Glomerular visceral epithelial cell (primary cell): ENCODE measurements around the gene GNPTAB.
"Not testable (repeated sequence)": the region's sequence is repeated elsewhere in the genome, so short reads cannot be mapped to it uniquely, and the experiment has no call there.

Experiments
- DNase-seq: peaks from one replicate; pipeline ENCODE4 v3.0.0-alpha.2; 2016; ENCODE audit errors: extremely low spot score

Gene GNPTAB

GRCh38 chr12:101830367-101831325, at the start of gene GNPTAB:
GNPTAB (minus strand) TSS chr12:101830959; CDS start chr12:101830675, 284 bp downstream.
- DNase-seq, result peak; percentile 94

- DNase-seq, result peak; percentile 68
Observed at GRCh38 chr12:101878243-101878821, 47.6 kb upstream of the GNPTAB start.

- peak; percentile 45 for DNase-seq
Observed at GRCh38 chr12:101877806-101878242, 47.1 kb upstream of the GNPTAB start.

GRCh38 chr12:101876861-101877805, 46.4 kb upstream of the GNPTAB start, which contains the start of gene DRAM1:
DRAM1 (plus strand) TSS chr12:101877580; CDS start chr12:101877790, 210 bp downstream.
- peak; percentile 89 for DNase-seq

GRCh38 chr12:101876322-101876860, 45.6 kb upstream of the GNPTAB start:
- DNase-seq, result no peak

GRCh38 chr12:101875162-101875561, 44.4 kb upstream of the GNPTAB start:
- DNase-seq, result no peak

GRCh38 chr12:101870925-101871324, 40.2 kb upstream of the GNPTAB start:
- no peak for DNase-seq

GRCh38 chr12:101867619-101868018, 36.9 kb upstream of the GNPTAB start:
- DNase-seq, result not testable (repeated sequence)

GRCh38 chr12:101866615-101867373, 36.0 kb upstream of the GNPTAB start:
- DNase-seq, result no peak

- no peak for DNase-seq
Observed at GRCh38 chr12:101863981-101864380, 33.2 kb upstream of the GNPTAB start.

- DNase-seq, result no peak
Observed at GRCh38 chr12:101862245-101862644, 31.5 kb upstream of the GNPTAB start.

GRCh38 chr12:101861688-101862087, 30.9 kb upstream of the GNPTAB start:
- DNase-seq, result not testable (repeated sequence)

GRCh38 chr12:101859664-101860607, 29.2 kb upstream of the GNPTAB start:
- DNase-seq, result no peak

GRCh38 chr12:101858361-101858760, 27.6 kb upstream of the GNPTAB start:
- DNase-seq, result no peak

GRCh38 chr12:101857043-101857558, 26.3 kb upstream of the GNPTAB start:
- DNase-seq, result peak; percentile 46

GRCh38 chr12:101856614-101857013, 25.9 kb upstream of the GNPTAB start:
- DNase-seq, result not testable (repeated sequence)

- DNase-seq, result no peak
Observed at GRCh38 chr12:101855976-101856375, 25.2 kb upstream of the GNPTAB start.

- no peak for DNase-seq
Observed at GRCh38 chr12:101855364-101855884, 24.7 kb upstream of the GNPTAB start.

GRCh38 chr12:101854747-101855146, 24.0 kb upstream of the GNPTAB start:
- no peak for DNase-seq
